ENCODE data around the gene ALK.

The ALK gene

DNA sequence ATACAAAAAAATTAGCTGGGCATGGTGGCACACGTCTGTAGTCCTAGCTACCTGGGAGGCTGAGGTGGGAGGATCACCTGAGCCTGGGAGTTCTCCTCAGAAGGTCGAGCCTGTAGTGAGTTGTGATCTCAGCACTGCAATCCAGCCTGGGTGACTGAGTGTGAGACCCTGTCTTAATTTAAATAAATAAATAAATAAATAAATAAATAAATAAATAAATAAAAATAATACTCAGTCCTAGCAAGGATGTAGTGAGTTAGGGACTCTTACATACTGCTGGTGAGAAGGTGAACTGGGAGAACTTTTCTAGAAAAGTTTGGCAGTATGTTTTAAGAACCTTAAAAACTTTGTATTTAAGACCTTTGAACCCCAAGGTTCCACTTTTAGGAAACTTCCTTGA lies 576.1 kb downstream of the ALK start (continued):
- TF ChIP-seq, protein P1, sequence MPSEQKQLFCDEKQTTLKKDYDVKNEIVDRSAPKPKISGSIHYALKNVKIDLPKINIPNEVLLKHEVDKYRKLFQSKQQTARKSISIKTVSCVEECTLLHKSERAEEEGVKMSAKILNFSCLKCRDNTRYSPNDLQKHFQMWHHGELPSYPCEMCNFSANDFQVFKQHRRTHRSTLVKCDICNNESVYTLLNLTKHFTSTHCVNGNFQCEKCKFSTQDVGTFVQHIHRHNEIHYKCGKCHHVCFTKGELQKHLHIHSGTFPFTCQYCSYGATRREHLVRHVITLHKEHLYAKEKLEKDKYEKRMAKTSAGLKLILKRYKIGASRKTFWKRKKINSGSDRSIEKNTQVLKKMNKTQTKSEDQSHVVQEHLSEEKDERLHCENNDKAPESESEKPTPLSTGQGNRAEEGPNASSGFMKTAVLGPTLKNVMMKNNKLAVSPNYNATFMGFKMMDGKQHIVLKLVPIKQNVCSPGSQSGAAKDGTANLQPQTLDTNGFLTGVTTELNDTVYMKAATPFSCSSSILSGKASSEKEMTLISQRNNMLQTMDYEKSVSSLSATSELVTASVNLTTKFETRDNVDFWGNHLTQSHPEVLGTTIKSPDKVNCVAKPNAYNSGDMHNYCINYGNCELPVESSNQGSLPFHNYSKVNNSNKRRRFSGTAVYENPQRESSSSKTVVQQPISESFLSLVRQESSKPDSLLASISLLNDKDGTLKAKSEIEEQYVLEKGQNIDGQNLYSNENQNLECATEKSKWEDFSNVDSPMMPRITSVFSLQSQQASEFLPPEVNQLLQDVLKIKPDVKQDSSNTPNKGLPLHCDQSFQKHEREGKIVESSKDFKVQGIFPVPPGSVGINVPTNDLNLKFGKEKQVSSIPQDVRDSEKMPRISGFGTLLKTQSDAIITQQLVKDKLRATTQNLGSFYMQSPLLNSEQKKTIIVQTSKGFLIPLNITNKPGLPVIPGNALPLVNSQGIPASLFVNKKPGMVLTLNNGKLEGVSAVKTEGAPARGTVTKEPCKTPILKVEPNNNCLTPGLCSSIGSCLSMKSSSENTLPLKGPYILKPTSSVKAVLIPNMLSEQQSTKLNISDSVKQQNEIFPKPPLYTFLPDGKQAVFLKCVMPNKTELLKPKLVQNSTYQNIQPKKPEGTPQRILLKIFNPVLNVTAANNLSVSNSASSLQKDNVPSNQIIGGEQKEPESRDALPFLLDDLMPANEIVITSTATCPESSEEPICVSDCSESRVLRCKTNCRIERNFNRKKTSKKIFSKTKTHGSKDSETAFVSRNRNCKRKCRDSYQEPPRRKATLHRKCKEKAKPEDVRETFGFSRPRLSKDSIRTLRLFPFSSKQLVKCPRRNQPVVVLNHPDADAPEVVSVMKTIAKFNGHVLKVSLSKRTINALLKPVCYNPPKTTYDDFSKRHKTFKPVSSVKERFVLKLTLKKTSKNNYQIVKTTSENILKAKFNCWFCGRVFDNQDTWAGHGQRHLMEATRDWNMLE (tag by site-specific recombination; conservative IDR thresholded peaks at IDR 0.05; ENCODE audit: low read depth) = peak; percentile 55
- peak; percentile 33 for TF ChIP-seq ZNF555 (tag by site-specific recombination; conservative IDR thresholded peaks at IDR 0.05)
- TF ChIP-seq ZNF426 (tag by site-specific recombination; IDR thresholded peaks at IDR 0.05) = peak; percentile 45
- no peak for TF ChIP-seq ZNF510 (tag by site-specific recombination; IDR thresholded peaks at IDR 0.05; ENCODE audit: insufficient replicate concordance)

DNA sequence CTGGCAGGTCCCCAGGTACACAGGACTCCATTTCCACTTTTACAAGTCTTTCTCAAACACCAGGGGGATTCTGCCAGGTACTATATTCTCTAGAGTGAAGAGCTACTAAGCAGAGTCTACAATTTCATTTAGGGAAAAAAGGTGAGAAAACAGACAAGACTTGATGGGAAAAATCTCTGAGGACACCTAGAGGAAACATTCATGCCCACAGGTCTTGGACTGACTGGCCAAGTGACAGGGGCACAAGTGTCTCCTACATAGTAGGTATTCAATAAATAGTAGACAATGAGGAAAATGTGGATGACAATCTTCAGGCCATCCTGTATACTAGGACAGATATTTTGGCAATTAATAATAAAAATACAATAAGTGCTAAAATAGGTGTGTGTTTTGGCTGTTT lies 577.6 kb downstream of the ALK start:
- POLR2A ChIA-PET = interaction anchor here (0.6 kb wide), 1 partner anchor 396 kb away, joined by 3 read pairs; no protein-coding TSS in a partner anchor
- Histone ChIP-seq H3K4me1 (ENCODE audit: control insufficient read depth, insufficient read depth, low read length) (no peaks in the 10 kb centered on the region), H3K27ac (ENCODE audit: extremely low read depth, low read depth, low read length) (no peak overlapping the region), H3K4me3 (ENCODE audit: low read depth, low read length) (no peak overlapping the region), H3K36me3 (ENCODE audit: control insufficient read depth in 2 of 2, insufficient read depth in 1 of 2, low read length in 2 of 2) (no peaks in the 10 kb centered on the region), H3K9me3 (ENCODE audit: control insufficient read depth, insufficient read depth, low read depth, low read length) (no peaks in the 10 kb centered on the region)
- TF ChIP-seq ZBTB20 (tag by site-specific recombination; IDR thresholded peaks at IDR 0.05) (no peak), HOXA7 (CRISPR knock-in tag; IDR thresholded peaks at IDR 0.05; ENCODE audit: borderline replicate concordance) (no peak), YY1 (tag by site-specific recombination; IDR thresholded peaks at IDR 0.05) (no peak), HOXC10 (CRISPR knock-in tag; IDR thresholded peaks at IDR 0.05) (no peak), ZNF19 (tag by site-specific recombination; IDR thresholded peaks at IDR 0.05; ENCODE audit: low read depth) (no peak), ZNF670 (tag by site-specific recombination; IDR thresholded peaks at IDR 0.05; ENCODE audit: low read depth) (no peak), ZNF830 (tag by site-specific recombination; IDR thresholded peaks at IDR 0.05; ENCODE audit: low read depth) (no peak), ZNF248 (tag by site-specific recombination; IDR thresholded peaks at IDR 0.05) (no peak)
- TF ChIP-seq, protein P2, sequence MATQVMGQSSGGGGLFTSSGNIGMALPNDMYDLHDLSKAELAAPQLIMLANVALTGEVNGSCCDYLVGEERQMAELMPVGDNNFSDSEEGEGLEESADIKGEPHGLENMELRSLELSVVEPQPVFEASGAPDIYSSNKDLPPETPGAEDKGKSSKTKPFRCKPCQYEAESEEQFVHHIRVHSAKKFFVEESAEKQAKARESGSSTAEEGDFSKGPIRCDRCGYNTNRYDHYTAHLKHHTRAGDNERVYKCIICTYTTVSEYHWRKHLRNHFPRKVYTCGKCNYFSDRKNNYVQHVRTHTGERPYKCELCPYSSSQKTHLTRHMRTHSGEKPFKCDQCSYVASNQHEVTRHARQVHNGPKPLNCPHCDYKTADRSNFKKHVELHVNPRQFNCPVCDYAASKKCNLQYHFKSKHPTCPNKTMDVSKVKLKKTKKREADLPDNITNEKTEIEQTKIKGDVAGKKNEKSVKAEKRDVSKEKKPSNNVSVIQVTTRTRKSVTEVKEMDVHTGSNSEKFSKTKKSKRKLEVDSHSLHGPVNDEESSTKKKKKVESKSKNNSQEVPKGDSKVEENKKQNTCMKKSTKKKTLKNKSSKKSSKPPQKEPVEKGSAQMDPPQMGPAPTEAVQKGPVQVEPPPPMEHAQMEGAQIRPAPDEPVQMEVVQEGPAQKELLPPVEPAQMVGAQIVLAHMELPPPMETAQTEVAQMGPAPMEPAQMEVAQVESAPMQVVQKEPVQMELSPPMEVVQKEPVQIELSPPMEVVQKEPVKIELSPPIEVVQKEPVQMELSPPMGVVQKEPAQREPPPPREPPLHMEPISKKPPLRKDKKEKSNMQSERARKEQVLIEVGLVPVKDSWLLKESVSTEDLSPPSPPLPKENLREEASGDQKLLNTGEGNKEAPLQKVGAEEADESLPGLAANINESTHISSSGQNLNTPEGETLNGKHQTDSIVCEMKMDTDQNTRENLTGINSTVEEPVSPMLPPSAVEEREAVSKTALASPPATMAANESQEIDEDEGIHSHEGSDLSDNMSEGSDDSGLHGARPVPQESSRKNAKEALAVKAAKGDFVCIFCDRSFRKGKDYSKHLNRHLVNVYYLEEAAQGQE (tag by site-specific recombination; IDR thresholded peaks at IDR 0.05) = no peak
- CTCF ChIA-PET = interaction anchor here (0.6 kb wide), 1 partner anchor 14 kb away, joined by 3 read pairs; no protein-coding TSS in a partner anchor

DNA sequence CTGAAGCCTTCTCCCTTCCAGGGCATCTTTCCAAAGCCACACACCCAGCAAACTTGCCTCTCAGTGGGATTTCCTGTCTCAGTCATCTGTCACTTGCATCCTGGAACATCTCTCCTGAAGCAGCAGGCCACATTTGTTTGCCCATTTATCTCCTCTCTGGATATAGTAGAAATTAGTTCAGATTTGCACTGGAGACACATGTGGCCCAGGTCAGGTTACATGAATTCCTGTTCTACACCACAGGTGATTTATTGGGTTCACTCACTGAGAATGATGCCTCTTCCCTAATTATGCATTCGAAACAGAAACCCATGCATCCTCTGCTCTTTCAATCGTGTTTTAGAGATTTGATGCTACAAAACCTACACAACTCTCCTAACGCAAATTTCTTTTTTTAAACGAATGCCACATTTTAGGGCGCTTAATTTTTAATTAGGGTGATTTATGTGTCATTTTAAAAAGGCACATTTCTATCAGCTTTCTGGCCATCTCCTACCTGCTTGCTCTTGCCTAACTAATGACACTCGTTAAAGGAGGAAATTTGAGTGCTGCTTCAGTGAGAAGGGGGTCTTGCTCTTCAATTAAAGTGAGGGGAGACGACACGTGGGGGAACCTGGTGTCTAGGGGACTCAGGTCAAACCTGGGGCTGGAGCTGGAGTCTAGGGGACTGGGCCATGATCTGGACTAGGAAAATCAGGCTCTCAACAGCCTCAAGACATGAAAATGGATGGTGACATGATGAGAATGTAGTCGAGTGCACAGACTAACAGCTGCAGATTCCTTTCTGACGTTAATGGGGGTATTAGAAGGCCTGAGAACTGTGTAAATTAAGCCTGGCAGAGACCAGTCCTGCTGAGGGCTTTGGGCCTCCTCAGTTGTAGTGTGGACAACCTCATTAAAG lies 584.8 kb downstream of the ALK start:
- ChIA-PET CTCF (interaction anchor here (0.6 kb wide), 1 partner anchor 178 kb away, joined by 3 read pairs; no protein-coding TSS in a partner anchor), POLR2A (no interaction called here)
- Histone ChIP-seq H3K36me3 (ENCODE audit: control insufficient read depth in 2 of 2, insufficient read depth in 1 of 2, low read length in 2 of 2) (no peaks in the 10 kb centered on the region), H3K4me3 (ENCODE audit: low read depth, low read length) (no peak overlapping the region), H3K4me1 (ENCODE audit: control insufficient read depth, insufficient read depth, low read length) (no peaks in the 10 kb centered on the region), H3K27ac (ENCODE audit: extremely low read depth, low read depth, low read length) (no peak overlapping the region), H3K9me3 (ENCODE audit: control insufficient read depth, insufficient read depth, low read depth, low read length) (no peaks in the 10 kb centered on the region)
- peak; percentile 53 for TF ChIP-seq ZIC2 (tag by site-specific recombination; IDR thresholded peaks at IDR 0.05)
- TF ChIP-seq ZNF114 (tag by site-specific recombination; IDR thresholded peaks at IDR 0.05) = no peak
- TF ChIP-seq GLIS2 (tag by site-specific recombination; IDR thresholded peaks at IDR 0.05) = no peak

Data from HEK293 (cell line).